GM19438 (cell line): ENCODE data around the gene YDJC.
"Not testable (repeated sequence)": the region's sequence is repeated elsewhere in the genome, so short reads cannot be mapped to it uniquely, and the experiment has no call there.

Experiments
- ATAC-seq: cut with Tn5 transposase; IDR thresholded peaks from one replicate; pipeline ENCODE4 v1.9.1; 2021; ENCODE audit warnings: low read depth; ENCODE audit not compliant: unreplicated experiment

Gene YDJC

GRCh38 chr22:21629255-21630149 is at the start of gene YDJC:
TSS of gene YDJC (minus strand) at chr22:21630022. CDS start at chr22:21630014, 8 bp downstream.
- peak; percentile 71 for ATAC-seq

GRCh38 chr22:21679383-21679782 is 49.6 kb upstream of the YDJC start:
- ATAC-seq: no peak

- not testable (repeated sequence) for ATAC-seq
These were observed 49.0 kb upstream of the YDJC start for GRCh38 chr22:21678842-21679241.

GRCh38 chr22:21677606-21678443 is 48.0 kb upstream of the YDJC start:
- no peak for ATAC-seq

GRCh38 chr22:21674638-21675245 is 44.9 kb upstream of the YDJC start:
- ATAC-seq: no peak

GRCh38 chr22:21673534-21674321 is 43.9 kb upstream of the YDJC start:
- no peak for ATAC-seq

GRCh38 chr22:21672107-21672629 is 42.3 kb upstream of the YDJC start:
- ATAC-seq: no peak

- ATAC-seq: no peak
These were observed 39.2 kb upstream of the YDJC start for GRCh38 chr22:21669026-21669425.

GRCh38 chr22:21666786-21667185 is 37.0 kb upstream of the YDJC start:
- no peak for ATAC-seq

- no peak for ATAC-seq
These were observed 35.4 kb upstream of the YDJC start for GRCh38 chr22:21665047-21665851.

- ATAC-seq: no peak
These were observed 33.9 kb upstream of the YDJC start for GRCh38 chr22:21663738-21664137.

- ATAC-seq: no peak
These were observed 32.2 kb upstream of the YDJC start for GRCh38 chr22:21661991-21662390.

GRCh38 chr22:21660904-21661303 is 31.1 kb upstream of the YDJC start:
- ATAC-seq: no peak

- ATAC-seq: no peak
These were observed 30.2 kb upstream of the YDJC start for GRCh38 chr22:21659864-21660525.

GRCh38 chr22:21657360-21658032 is 27.7 kb upstream of the YDJC start:
- no peak for ATAC-seq

- ATAC-seq: no peak
These were observed 27.2 kb upstream of the YDJC start for GRCh38 chr22:21657020-21657359.

GRCh38 chr22:21652547-21653545 is 23.0 kb upstream of the YDJC start:
- ATAC-seq: no peak
